Embryonic facial prominence (tissue), 1 donor: Measurements from ENCODE around the gene USB1.

Source experiments
- DNase-seq: peaks from one replicate; pipeline ENCODE4 v3.0.0-alpha.2; 2016; ENCODE audit errors: extremely low spot score

Gene USB1

GRCh38 chr16:58048494-58049231 is 47.5 kb downstream of the USB1 start:
- DNase-seq, result no peak

- DNase-seq, result no peak
Measured at GRCh38 chr16:58049232-58050185, 48.3 kb downstream of the USB1 start.

DNA sequence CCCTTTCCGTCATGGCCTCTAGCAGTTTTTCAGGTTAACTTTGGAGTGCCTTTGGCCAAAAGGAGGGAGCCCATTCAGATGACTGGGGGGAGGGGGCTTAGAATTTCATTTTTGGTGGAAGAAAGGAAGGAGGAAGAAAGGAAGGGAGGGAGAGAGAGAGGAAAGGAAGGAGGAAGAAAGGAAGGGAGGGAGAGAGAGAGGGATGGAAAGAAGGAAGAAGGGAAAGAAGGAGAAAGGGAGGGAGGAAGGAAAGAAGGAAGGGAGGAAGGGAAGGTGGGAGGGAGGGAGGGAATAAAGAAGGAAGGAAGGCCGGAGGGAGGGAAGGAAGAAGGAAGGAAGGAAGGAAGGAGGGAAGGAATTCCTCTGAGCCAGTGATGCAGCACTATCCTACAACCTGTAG is 50.1 kb downstream of the USB1 start:
- no peak for DNase-seq

DNA sequence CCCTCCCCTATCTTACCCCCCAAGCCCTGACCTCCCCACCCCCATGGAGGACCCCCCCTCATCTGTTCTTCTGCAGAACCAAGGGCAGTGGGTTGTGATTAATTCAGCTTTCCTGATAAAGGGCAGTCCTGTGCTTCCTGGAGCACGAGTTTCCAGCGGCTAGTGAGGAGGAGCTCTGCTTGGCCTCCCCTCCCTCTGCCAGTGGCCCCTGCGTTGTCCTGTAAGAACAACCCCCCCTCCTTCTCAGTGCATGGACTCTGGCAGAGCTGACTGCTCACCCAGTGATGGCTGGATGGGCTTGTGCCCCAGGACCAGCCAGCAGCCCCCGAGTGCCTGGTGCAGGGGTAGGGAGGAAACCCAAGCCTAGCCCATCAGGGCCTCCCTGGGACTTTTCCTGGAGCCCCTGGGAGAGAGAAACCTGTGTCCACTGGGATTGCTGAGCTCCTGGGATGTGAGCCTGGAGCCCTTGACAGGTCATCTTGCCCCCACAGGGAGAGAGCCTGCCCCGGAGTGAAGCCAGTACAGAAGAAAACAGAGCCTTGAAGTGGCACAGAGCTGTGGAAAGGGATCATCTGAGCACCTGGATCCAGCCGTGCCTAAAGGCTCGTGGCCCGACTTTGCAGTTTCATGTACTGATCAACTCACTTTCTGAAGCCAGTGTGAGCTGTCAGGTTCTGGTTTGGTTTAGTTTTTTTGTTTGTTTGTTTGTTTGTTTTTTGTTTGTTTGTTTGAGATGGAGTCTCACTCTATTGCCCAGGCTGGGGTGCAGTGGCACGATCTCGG is 50.8 kb downstream of the USB1 start:
- DNase-seq, result no peak

DNA sequence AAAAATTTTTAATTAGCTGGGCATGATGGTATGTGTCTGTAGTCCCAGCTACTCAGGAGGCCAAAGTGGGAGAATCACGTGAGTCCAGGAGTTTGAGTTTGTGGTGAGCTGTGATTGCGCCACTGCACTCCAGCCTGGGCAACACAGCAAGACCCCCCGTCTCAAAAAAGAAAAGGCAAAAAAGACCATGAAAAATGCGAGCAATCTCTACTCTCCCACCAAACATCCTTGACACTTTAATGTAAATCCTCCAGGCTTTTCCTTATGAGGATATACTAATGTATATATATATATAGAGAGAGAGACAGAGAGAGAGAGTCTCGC is 52.4 kb downstream of the USB1 start:
- DNase-seq, result no peak

DNA sequence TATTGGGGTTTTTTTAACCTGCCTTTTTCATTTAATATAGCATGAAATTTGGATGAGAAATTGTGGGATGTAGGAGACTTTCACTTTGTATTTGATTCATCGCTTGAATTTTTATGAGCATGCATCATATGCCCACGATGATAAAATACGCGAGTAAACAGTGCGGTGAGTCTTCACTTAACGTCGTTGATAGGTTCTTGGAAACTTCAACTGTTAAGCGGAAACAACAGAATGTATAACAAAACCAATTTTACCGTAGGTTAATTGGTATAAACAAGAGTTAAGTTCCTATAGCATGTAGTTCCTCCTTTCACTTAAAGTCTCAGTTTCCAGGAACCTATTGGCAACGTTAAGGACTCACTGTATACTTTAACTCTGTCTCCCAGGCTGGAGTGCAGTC is 53.1 kb downstream of the USB1 start:
- no peak for DNase-seq

- DNase-seq, result no peak
Measured at GRCh38 chr16:58056580-58056979, 55.4 kb downstream of the USB1 start.

- no peak for DNase-seq
Measured at GRCh38 chr16:58057121-58057520, 55.9 kb downstream of the USB1 start.

DNA sequence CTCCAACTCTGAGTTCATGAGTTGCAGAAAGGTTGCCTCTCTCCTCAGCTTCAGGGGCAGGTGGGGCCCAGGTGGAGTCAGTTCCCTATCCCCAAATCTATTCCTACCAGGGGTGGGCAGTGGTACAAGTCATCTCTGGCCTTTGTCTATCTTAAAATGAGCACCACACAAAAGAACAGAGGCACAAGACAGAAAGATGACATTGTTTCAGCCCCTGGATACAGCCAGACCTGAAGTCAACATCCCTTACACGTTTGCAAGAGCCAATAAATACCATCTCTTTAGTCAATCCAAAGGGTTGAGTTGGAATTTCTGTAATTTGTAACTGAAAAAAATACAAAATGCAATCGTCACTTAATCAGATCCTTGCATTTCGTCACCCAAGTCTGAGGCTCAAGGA is 56.6 kb downstream of the USB1 start:
- no peak for DNase-seq

DNA sequence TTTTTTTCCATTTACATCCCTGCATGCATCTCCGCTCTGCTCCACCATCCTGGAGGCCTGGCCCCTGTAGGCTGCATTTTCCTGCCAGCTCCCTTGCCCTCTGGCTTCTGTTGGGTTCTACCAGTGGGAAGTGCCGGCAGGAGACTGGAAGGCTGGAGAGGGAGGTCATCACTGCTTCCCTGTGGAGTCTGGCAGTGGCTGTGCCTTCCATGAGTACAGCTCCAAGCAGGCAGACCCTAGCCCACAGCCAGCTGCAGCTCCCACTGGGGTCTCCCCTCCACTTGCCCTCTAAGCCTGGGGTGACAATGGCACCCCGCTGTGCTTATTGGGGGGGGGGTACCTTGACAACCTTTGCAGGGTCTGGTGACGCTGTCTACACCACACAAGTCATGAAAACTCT is 61.6 kb downstream of the USB1 start:
- no peak for DNase-seq

GRCh38 chr16:58063377-58064076 is 62.3 kb downstream of the USB1 start:
- DNase-seq, result no peak

DNA sequence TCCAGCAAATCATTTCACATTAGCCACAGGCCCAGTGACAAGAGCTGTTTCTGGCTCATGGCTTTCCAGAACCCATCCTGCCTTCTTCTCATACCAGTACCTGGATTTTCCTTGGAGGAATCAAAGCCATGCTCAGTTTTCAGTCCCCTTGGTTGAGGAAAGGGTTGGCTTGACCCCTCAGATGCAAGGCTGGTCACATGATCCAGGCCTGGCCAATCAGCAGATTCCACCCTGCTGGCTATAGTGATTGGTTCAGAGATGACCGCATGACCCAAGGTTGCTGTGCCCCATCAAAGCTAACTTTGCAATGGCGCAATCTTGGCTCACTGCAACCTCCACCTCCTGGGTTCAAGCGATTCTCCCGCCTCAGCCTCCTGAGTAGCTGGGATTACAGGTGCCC is 69.4 kb downstream of the USB1 start:
- no peak for DNase-seq
